Middle frontal gyrus (tissue), 1 donor: ENCODE results near the gene REP15.
"Not testable (repeated sequence)": the region's sequence is repeated elsewhere in the genome, so short reads cannot be mapped to it uniquely, and the experiment has no call there.

Source experiments
- DNase-seq: peaks from one replicate; pipeline ENCODE4 v3.0.0-alpha.2; 2015; ENCODE audit warnings: low spot score; ENCODE audit errors: extremely low spot score

The REP15 gene, protein sequence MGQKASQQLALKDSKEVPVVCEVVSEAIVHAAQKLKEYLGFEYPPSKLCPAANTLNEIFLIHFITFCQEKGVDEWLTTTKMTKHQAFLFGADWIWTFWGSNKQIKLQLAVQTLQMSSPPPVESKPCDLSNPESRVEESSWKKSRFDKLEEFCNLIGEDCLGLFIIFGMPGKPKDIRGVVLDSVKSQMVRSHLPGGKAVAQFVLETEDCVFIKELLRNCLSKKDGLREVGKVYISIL

DNA sequence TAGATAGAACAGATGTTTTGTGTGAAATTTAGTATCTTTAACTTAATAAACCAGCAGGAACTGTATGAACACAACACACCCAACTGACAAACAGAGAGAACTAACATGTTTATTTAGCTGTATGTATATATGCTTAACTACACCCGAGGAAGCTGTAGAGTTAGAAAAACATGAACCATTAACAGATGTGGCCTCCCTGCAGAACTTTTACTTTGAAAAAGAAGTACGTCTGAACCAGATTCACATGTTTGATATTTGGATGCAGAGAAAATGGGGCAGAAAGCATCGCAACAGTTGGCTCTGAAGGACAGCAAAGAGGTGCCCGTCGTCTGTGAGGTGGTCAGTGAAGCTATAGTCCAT is at the start of gene REP15:
Gene REP15 (plus strand): TSS at position 155 of the 360 bp plus-strand sequence. CDS start 116 bp downstream, at position 271.
- DNase-seq: no peak

DNA sequence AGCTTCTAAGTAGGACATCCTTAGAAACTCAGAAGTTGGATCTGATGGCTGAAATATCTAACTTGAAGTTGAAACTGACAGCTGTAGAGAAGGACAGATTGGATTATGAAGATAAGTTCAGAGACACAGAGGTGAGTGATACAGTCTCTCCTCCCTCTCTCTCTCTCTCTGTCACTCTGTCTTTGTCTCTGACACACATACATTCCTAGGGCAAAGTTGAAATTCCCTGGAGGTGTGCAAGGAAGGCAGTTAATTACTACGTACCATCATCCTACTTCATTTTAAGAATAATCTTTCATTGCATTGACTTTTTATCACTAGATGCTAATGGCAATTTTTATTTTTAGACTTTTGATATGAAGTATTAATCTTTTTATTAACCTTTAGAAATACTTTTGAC is 46.2 kb upstream of the REP15 start:
- no peak for DNase-seq

DNA sequence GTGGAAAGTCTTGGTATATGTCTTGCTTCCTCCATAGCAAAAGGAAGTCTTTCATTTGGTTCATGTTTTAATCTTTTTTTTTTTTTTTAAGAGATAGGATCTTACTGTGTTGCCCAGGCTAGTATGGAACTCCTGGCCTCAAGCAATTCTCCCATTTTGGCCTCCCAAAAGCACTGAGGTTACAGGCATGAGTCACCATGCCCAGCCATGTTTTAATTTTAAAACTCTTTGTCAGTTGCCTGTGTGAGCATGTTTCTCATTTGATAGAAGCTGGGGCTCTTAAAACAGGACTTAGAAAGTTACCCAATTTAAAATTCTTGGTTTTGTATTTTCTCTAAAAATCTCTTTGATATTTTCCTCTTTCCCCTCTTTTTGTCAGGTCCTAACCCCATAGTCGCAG is 45.0 kb upstream of the REP15 start:
- DNase-seq: no peak

DNA sequence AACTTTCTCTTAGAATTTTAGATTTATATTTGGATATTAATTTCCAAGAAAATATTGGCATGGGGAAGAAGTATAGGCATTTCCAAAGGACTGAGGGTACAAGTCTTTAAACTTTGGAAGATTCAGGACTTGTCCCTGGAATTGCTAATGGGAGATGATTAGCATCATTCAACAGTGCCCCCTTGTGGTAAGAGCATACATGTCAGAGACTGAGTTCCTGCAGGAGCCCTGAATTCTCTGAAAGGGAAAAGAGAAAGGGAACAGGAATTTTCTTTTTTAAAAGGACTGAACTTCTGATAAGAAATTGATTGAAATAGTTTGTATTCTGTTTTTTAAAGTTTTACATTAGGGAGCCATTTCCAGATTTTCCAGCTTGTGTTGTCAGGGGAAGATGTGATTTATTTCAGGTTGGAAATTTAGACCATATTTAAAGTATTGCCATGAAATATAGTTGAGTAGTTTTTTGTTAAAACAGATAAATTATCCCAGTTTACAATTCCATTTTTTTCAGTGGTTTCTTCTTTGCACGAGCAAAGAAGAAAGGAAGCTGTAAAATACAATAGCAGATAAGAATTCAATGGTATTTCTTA is 44.0 kb upstream of the REP15 start:
- peak; percentile 74 for DNase-seq

DNA sequence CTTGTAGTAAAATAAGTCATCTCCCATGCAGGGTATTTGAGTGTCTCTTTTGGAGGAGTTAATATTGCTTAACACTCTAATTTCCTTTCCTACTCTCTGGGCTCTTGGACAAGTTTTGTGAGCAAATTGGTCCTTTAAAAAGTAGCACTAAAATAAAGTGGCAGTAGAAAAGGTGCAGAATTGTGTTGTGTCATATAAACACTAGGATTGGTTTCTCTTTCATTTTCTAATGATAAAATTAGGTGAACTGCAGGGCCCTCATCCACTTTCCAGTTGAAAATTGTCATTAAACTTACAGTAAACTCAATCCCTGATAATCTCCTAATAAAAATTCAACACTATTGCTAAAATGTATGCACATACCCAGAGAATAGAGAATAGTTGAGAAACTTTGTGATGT is 42.6 kb upstream of the REP15 start:
- DNase-seq: no peak

DNA sequence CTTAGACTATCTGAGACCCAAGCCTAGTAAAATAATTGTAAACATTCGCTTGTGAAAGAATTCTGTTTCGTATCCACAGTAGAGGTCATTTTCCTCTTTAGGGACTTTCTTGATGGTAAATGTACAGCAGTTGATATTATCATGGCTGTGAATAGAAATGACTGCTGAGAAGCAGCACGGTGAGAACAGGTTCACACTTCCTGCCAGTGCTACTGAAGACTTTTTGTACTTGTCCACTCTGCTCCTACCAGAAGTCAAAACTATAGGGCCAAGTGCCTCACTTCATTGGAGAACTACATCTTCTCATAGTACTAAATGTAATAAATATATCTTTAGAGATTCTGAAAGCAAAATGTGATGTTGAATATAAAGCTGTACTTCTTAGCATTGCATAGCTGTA is 40.8 kb upstream of the REP15 start:
- not testable (repeated sequence) for DNase-seq

DNA sequence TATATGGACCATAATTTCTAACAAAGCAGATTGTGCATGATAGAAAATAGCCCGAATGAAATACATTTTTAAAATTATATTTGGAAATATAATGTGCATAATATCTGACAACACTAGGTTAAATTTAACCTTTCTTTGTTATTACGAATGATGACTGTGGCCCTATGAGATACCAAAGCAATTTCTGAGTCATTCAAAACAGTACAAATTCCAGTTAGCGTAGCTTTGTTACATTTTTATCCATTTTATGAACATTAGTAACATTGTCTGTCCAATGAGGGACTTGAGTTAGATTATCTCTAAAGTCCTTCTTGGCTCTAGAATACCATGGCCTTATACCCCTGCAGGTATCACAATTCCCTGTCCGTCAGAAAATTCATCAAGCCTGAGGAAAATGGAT is 39.0 kb upstream of the REP15 start:
- no peak for DNase-seq

DNA sequence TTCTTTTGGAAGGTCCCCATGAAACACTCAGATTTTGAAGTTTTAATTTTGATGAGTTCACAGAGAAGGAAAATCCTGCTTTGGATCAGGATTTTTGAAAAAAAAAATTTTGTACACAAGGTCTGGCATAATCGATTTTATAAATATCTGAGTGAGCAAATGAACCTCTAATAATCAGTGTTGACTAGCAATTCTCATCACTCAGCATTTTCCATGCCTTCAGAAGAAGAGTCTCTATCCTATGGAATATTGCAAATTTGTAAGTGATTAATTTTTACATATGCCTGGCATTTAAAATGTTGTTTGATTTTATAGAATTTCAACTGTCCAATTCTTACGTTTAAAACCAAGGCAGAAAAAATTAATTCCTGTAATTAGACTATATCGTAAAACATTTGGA is 30.5 kb upstream of the REP15 start:
- no peak for DNase-seq

DNA sequence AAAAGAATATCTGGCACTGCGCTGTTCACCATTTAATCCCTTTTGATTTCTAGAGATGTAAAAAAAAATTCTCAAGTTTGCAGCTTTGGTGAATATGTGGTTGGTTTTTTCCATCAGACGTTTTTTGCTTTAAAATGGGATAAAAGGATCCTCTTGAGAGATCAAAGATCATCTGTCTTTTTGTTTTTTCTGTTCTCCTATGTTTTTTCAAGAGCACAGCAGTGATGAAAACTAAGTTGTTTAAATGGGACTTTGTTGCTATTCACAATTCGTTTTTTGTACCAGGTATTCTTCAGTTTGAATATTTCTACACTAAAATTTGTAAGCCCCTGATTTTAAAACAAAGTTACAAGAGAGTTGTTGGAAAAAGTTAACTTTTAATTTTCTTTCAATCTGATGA is 29.7 kb upstream of the REP15 start:
- DNase-seq: no peak

DNA sequence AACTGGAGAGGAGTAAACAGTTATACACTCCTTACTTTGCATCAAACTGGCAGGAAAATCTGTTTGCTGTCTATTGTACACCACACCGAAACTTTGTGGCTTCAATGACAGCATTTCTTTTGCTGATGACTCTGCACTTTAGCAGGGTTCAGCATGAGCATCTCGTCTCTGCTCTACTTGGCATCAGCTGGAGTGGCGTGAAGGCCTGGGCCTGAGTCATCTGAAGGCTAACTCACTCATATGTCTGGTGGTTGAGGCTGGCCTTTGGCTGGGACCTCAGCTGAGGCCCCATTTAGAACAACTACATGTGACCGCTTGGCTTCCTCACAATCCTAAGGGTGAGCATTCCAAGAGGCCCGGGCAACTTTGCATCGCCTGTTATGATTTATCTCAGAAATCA is 28.7 kb upstream of the REP15 start:
- no peak for DNase-seq

DNA sequence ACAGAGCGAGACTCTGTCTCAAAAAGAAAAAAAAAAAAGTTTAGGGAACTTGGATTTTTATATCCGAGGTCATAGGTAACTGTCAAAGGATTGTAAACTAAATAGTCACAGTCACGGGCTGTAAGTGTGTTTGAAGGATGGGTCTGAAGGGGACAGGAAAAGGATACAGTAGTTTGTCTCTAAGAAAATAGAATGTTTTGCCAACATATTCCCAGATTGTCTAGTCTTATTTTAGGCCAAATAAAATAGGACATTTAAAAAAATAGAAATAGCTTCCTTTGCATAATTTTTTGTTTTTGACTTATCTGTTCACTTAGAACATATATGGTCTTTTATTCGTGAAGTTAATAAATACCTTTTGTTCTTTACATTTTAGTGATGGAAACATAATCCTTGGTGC is 24.2 kb upstream of the REP15 start:
- no peak for DNase-seq

DNA sequence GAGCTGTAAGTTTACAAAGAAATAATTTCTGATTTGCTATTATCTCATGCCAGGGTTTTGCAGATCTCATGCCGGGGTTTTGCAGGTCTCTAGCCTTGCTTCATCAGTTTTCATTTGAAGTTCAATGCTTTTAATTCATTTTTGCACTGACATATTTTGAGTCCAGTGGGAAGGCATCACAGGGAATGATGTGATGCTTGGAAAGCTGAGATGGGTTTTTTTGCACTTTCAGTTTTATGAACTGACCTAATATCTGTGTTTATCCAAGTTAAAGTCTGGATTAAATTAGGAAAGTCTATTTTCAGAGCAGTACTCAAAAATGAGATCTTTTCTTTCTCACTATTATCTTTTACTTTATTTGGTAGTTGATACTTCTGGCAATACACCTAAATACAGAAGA is 23.6 kb upstream of the REP15 start:
- no peak for DNase-seq

DNA sequence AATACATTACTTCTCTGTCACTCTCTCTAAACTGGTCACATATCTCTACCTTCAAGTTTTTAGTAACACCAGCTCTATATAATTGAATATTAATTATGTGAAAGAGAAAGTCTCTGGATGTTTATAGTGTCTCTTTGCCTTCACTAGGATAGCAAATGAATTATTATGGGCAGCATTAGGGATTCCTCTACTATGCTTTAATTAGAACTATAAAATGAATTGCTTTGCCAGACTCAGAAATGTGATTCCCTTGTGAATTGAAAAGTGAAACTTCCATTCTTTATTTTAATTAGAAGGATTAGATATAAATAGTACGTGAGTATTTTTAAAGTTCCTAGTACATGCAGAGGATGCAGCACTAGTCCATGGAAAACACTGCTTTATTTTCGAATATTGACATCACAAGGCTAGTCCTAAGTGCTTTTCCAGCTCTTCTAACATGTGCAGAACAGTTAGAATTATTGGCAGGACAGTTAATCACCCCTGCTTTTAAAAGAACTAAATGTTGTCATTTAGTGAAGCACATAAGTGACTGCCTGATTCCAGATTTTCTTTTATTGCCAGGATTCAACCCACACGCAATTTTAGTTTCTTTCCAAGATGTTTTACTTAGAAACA is 23.0 kb upstream of the REP15 start:
- DNase-seq: no peak

DNA sequence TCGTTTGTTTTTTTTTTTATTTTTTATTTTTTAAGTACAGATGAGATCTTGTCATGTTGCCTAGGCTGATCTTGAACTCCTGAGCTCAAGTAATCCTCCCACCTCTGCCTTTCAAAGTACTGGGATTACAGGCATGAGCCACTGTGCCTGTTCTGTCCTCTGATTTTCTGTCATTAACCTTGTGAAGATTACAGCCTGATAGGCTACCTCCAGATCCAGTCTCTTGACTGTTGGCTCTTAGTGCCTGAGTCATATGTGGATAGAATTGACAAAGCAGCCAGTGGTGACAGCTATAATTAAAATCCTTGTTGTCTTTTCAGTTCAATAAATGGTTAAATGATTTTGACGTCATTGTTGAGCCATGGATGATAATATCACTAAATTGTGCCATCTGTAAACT is 21.3 kb upstream of the REP15 start:
- DNase-seq: no peak

DNA sequence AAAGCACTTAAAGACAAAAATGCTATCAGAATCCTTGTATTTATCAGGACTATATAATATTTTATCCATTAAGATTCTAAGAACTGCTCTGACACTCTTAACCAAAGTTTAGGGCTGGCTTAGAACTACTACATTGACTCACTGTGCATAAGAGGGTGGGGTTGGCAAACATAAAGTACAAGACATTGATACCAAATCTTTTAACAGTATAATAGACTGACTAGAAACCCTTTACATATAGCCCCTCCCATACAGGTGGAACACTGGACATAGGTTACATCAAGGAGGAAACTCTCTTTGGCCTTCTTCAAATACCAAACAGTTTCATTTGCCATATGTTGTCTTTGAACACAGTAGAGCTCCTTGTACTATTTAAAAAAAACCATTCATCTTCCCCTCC is 15.6 kb upstream of the REP15 start:
- DNase-seq: no peak

DNA sequence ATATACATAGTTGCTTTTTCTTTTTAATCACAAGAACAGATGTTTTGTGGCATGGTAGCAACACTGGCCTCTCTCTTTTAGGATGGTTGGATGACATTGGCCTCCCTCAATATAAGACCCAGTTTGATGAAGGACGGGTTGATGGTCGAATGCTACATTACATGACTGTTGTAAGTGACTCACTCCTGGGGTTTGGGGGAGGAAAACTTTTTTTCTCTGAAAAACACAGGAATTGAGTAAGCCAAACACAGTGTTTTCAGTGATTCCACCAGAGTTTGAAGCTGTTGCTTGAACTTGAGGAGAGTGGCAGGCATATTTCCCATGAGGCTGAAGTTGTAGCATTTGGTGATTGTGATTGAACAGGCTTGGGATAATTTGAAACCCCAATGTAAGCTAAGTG is 13.7 kb upstream of the REP15 start:
- no peak for DNase-seq

DNA sequence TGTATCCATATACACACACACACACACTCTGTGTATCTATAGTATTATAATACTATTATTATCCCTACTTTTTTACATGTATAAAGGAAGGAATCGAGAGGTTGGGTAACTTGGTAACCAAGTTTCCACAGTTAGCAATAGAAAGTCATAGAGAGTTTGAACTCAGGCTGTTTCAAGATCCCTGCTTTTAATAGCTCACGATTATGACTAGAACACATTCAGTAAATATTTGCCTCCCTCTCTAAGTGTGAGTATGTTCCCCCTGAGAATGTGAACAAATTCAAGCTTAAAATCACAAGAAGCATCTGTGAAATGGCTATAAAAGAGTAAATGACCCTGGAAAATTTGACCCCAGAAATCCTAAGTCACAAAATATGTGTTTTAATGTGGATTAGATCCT is 11.0 kb upstream of the REP15 start:
- DNase-seq: no peak

DNA sequence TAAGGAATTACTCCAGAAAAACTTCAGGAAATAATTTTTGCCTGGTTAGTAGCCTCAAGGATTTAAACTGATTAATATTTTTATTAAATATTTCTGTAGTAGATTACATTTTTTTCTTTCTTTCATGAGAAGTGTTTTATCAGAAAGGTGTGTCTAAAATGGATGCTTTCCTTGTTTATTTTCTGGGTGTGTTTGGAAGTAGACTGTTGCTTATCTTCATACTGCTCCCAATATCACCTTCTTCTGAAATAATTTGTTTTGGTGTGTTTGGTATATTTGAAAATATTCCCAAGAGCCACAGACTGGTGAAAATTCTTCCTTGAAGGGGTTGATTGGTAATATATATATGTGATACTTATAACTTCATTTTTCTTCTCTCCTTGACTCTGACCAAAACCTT is 10.1 kb upstream of the REP15 start:
- no peak for DNase-seq

DNA sequence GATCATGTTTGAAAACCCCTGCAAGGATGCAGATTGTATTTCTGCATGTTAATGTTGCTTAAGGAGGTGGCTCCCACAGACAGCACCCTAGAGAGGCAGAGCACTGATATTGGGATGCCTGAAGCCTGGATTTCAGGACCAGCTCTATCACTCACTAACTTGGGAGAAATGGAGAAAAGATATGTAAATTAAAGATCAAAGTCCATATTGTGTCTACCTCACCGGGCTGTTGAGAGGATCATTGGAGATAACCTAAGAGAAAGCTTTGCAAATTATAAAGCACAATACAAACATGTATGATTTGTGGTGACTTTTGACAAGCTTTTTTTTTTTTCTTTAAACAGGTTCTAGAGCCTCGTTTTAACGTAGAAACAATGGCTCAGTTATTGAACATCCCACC is 7.6 kb upstream of the REP15 start:
- no peak for DNase-seq

DNA sequence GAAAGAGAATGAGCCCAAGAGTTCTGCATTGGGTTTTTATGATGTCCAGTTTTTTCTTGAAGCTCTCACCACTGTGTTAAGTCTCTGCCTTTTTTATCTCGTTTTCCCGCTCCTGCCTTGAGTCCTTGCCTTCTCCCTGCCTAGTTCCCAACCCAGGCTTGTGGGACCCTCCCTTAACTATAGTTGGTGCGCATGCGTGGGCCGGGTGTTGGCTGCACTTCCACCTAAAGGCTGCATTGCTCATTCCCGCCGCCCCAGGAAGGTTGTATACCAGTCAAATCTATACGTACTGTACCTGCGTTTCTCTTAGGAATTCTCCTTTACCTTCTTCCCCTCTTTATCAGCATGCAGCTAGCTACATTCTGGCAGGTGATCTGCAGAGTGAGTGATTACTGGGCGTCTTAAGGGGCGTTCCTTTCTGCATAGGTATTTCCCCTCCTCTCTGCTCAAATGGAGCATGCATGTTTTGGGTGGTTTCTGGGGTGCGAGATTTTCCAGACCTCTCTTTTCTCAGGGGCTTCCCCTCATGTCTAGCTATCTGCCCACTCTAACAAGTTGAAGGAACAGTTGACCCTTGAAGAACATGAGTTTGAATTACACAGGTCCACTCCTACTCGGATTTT is 6.6 kb upstream of the REP15 start:
- no peak for DNase-seq

DNA sequence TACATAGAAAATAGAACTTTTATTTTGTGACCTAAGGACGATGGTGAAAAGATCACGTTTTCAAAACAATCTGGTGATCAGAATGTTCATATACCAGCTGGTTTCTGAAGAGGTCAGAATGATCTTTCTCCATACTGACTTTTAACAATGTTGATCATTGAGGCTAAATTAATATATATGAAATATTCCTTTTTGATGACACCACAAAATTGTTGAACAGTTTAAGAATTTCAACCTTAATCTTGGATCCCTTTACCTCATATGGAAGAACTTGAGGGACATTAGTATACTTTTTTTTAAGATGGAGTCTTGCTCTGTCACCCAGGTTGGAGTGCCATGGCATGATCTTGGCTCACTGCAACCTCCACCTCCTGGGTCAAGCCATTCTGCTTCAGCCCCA is 2.8 kb upstream of the REP15 start:
- DNase-seq: no peak

DNA sequence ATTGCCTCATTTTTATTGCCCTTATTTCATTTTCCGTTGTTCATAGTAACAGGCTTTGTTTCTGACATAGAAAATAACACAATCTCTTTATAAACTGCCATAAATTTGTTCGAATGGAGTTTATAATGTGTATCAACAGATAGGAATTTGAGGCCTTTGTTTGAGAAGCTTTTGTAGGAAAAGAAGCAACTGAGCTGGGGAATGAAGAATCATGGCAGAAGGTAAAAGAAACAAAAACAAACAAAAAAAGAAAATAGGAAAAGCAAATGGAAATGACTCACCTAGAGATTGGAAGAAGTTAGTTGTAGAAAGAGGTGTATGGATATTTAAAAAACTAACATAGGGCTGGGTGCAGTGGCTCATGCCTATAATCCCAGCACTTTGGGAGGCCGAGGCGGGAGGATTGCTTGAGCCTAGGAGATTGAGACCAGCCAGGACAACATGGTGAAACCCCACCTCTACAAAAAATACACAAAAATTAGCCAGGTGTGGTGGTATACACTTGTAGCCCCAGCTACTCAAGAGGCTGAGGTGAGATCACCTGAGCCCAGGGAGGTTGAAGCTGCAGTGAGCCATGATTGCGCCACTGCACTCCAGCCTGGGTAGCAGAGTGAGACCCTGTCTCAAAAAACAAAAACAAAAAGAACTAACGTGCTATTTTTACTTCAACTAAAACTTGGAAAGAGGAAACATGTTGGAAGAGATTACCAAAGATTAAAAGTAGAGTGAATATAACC is 523 bp upstream of the REP15 start:
- no peak for DNase-seq
